Esophagus squamous epithelium (tissue), 4 donors: ENCODE data around the gene CNR2.

Experiments used
- CTCF ChIP-seq, 6 experiments: fragments of 450-650 bp in 4 of 6; fragments of 200-600 bp in 2 of 6; sonication (generic) in 2 of 6; IDR thresholded peaks; one replicate each; pipeline ENCODE4 v1.5.1; 2016 to 2019; ENCODE audit warnings: antibody characterized with exemption in 6 of 6, mild to moderate bottlenecking in 4 of 6, moderate library complexity in 4 of 6
- POLR2A ChIP-seq, 4 donors: fragments of 450-650 bp; IDR thresholded peaks; one replicate each; pipeline ENCODE4 v1.6.1; 2017; ENCODE audit warnings: antibody characterized with exemption in 4 of 4, mild to moderate bottlenecking in 4 of 4, moderate library complexity in 3 of 4

GRCh38 chr1:23868557-23869016 lies 44.6 kb downstream of the CNR2 start:
- TF ChIP-seq POLR2A (IDR thresholded peaks at IDR 0.05) (no peak), CTCF (IDR thresholded peaks at IDR 0.05) (no peak)
